T-helper 9 cell (primary cell): ENCODE measurements around the gene ADCY2.

Source experiments
- DNase-seq: peaks from one replicate; pipeline ENCODE4 v3.0.0-alpha.2; 2020

ADCY2 gene

GRCh38 chr5:7445831-7446230 is 49.9 kb downstream of the ADCY2 start:
- no peak for DNase-seq

GRCh38 chr5:7446913-7447312 is 51.0 kb downstream of the ADCY2 start:
- DNase-seq = no peak

- DNase-seq = no peak
These were observed 58.0 kb downstream of the ADCY2 start for GRCh38 chr5:7453947-7454346.

- DNase-seq = no peak
These were observed 60.3 kb downstream of the ADCY2 start for GRCh38 chr5:7456206-7456605.

- DNase-seq = no peak
These were observed 65.4 kb downstream of the ADCY2 start for GRCh38 chr5:7461371-7461770.

GRCh38 chr5:7462758-7463157 is 66.8 kb downstream of the ADCY2 start:
- DNase-seq = no peak

- DNase-seq = no peak
These were observed 68.2 kb downstream of the ADCY2 start for GRCh38 chr5:7464182-7464581.

GRCh38 chr5:7467179-7467578 is 71.2 kb downstream of the ADCY2 start:
- no peak for DNase-seq

- DNase-seq = no peak
These were observed 72.8 kb downstream of the ADCY2 start for GRCh38 chr5:7468742-7469141.

- no peak for DNase-seq
These were observed 75.8 kb downstream of the ADCY2 start for GRCh38 chr5:7471710-7472109.

GRCh38 chr5:7473115-7473514 is 77.2 kb downstream of the ADCY2 start:
- no peak for DNase-seq

- no peak for DNase-seq
These were observed 77.8 kb downstream of the ADCY2 start for GRCh38 chr5:7473668-7474215.

GRCh38 chr5:7474821-7475403 is 79.0 kb downstream of the ADCY2 start:
- DNase-seq = no peak

- DNase-seq = no peak
These were observed 82.5 kb downstream of the ADCY2 start for GRCh38 chr5:7478459-7478858.

GRCh38 chr5:7488734-7489133 is 92.8 kb downstream of the ADCY2 start:
- DNase-seq = no peak

- DNase-seq = no peak
These were observed 96.4 kb downstream of the ADCY2 start for GRCh38 chr5:7492371-7492770.

GRCh38 chr5:7493081-7493480 is 97.1 kb downstream of the ADCY2 start:
- no peak for DNase-seq

GRCh38 chr5:7493622-7494021 is 97.7 kb downstream of the ADCY2 start:
- DNase-seq = no peak

- no peak for DNase-seq
These were observed 98.7 kb downstream of the ADCY2 start for GRCh38 chr5:7494481-7495130.

- no peak for DNase-seq
These were observed 99.2 kb downstream of the ADCY2 start for GRCh38 chr5:7495131-7495517.

- no peak for DNase-seq
These were observed 104.3 kb downstream of the ADCY2 start for GRCh38 chr5:7500256-7500655.

- DNase-seq = no peak
These were observed 105.1 kb downstream of the ADCY2 start for GRCh38 chr5:7501061-7501460.

GRCh38 chr5:7503564-7503963 is 107.6 kb downstream of the ADCY2 start:
- no peak for DNase-seq

- DNase-seq = no peak
These were observed 119.5 kb downstream of the ADCY2 start for GRCh38 chr5:7515284-7515914.
